ENCODE measurements around the gene APOBEC4. TPM values are rescaled to one million over a fixed set of nuclear protein-coding genes. Genes with fewer than 3 reads are reported as not detected.
A peak's percentile ranks its signal among the peaks of the same experiment; 100 is the strongest.

The APOBEC4 gene
- total RNA-seq, 4 donors from 2014 or later: 0.14 TPM; not detected in 3

DNA sequence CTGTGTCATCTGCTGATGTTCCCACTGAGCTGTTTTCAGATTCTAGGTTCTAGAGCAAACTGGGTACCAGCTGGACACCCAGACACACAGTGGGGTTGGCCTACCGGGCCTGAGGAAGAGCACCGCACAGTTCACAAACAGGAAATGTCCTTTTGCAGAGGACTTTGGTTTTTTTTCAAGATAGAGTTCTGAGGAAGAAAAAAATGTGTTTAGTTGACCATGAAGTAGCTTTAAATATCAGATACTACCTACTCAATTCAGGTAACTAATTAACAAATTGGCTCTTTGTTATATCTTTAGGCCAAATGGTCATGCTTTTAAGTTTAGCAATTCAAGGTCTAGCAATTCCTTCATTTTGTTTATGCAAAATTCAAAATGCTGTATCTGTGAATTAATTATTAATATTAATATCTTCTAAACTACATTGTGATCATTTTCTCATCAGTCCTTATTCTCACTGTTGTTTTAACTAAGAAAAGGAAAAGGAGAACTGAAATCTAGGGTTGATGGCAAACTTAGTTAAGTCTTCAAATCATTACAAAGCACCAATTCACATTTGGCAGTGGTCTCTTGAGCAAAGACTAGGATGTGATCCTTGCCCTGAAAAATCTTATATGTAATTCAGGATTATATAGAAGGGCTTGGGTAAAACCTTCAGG, 45.7 kb downstream of the APOBEC4 start:
- H3K4me3 ChIP-seq: no peak overlapping the region
- WGBS, 2 donors (ENCODE audit: low coverage in 1 of 2): 63% methylated on average over 2 of the region's 2 CpGs; no CpG with 5 or more reads in 1 of the 2 donors
- no peak for DNase-seq
- intact Hi-C loops (cut with DNase I; ENCODE audit: low total_unique reads): no loop called here
- in situ Hi-C loops (cut with MboI; ENCODE audit: low pct_ligation_motif_present in 1 of 4, low pct_unique_long_range_greater_than_20kb in 1 of 4, low sequenced_read_pairs in 3 of 4): no loop called here
- H3K27me3 ChIP-seq: no peaks in the 10 kb centered on the region
- no peaks in the 10 kb centered on the region for H3K36me3 ChIP-seq
- no peak overlapping the region for H3K27ac ChIP-seq
- H3K9me3 ChIP-seq: no peaks in the 10 kb centered on the region
- TF ChIP-seq POLR2AphosphoS5 (IDR thresholded peaks at IDR 0.05) (no peak), EP300 (IDR thresholded peaks at IDR 0.05; ENCODE audit: low read depth) (no peak), POLR2A (IDR thresholded peaks at IDR 0.05) (no peak)
- TF ChIP-seq, protein P1, sequence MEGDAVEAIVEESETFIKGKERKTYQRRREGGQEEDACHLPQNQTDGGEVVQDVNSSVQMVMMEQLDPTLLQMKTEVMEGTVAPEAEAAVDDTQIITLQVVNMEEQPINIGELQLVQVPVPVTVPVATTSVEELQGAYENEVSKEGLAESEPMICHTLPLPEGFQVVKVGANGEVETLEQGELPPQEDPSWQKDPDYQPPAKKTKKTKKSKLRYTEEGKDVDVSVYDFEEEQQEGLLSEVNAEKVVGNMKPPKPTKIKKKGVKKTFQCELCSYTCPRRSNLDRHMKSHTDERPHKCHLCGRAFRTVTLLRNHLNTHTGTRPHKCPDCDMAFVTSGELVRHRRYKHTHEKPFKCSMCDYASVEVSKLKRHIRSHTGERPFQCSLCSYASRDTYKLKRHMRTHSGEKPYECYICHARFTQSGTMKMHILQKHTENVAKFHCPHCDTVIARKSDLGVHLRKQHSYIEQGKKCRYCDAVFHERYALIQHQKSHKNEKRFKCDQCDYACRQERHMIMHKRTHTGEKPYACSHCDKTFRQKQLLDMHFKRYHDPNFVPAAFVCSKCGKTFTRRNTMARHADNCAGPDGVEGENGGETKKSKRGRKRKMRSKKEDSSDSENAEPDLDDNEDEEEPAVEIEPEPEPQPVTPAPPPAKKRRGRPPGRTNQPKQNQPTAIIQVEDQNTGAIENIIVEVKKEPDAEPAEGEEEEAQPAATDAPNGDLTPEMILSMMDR (IDR thresholded peaks at IDR 0.05): no peak
- peaks cover 7 to 41% (median 13%) of the 10 kb centered on the region in 4 donors for H3K4me1 ChIP-seq

GRCh38 chr1:183605904-183606303, 47.2 kb downstream of the APOBEC4 start:
- 66% methylated on average over 2 of the region's 2 CpGs; no CpG with 5 or more reads in 1 of the 2 donors for WGBS, 2 donors (ENCODE audit: low coverage in 1 of 2)
- intact Hi-C loops (cut with DNase I; ENCODE audit: low total_unique reads): no loop called here
- peaks cover 7 to 43% (median 15%) of the 10 kb centered on the region in 4 donors for H3K4me1 ChIP-seq
- no peak overlapping the region for H3K4me3 ChIP-seq
- no peaks in the 10 kb centered on the region for H3K27me3 ChIP-seq
- no peaks in the 10 kb centered on the region for H3K36me3 ChIP-seq
- H3K9me3 ChIP-seq: no peaks in the 10 kb centered on the region
- H3K27ac ChIP-seq: no peak overlapping the region
- in situ Hi-C loops (cut with MboI; ENCODE audit: low pct_ligation_motif_present in 1 of 4, low pct_unique_long_range_greater_than_20kb in 1 of 4, low sequenced_read_pairs in 3 of 4): no loop called here
- DNase-seq: no peak
- no peak for TF ChIP-seq EP300 (IDR thresholded peaks at IDR 0.05; ENCODE audit: low read depth)
- TF ChIP-seq POLR2AphosphoS5 (IDR thresholded peaks at IDR 0.05): no peak
- TF ChIP-seq, protein P1 (IDR thresholded peaks at IDR 0.05): no peak
- TF ChIP-seq POLR2A (IDR thresholded peaks at IDR 0.05): no peak

GRCh38 chr1:183604815-183605214, 48.3 kb downstream of the APOBEC4 start:
- Histone ChIP-seq H3K27ac (peak overlapping the region in 1 of 4 donors; percentile 46), H3K27me3 (no peaks in the 10 kb centered on the region), H3K4me1 (peaks cover 3 to 42% (median 9%) of the 10 kb centered on the region in 4 donors), H3K9me3 (no peaks in the 10 kb centered on the region), H3K4me3 (no peak overlapping the region), H3K36me3 (no peaks in the 10 kb centered on the region)
- no peak for DNase-seq
- in situ Hi-C loops (cut with MboI; ENCODE audit: low pct_ligation_motif_present in 1 of 4, low pct_unique_long_range_greater_than_20kb in 1 of 4, low sequenced_read_pairs in 3 of 4) (no loop called here), intact Hi-C loops (cut with DNase I; ENCODE audit: low total_unique reads) (no loop called here)
- no peak for TF ChIP-seq POLR2A (IDR thresholded peaks at IDR 0.05)
- no peak for TF ChIP-seq EP300 (IDR thresholded peaks at IDR 0.05; ENCODE audit: low read depth)
- TF ChIP-seq, protein P1 (IDR thresholded peaks at IDR 0.05): no peak
- TF ChIP-seq POLR2AphosphoS5 (IDR thresholded peaks at IDR 0.05): no peak
- 77 to 88% methylated on average over 3 to 8 of the region's 8 CpGs for WGBS, 2 donors (ENCODE audit: low coverage in 1 of 2)

DNA sequence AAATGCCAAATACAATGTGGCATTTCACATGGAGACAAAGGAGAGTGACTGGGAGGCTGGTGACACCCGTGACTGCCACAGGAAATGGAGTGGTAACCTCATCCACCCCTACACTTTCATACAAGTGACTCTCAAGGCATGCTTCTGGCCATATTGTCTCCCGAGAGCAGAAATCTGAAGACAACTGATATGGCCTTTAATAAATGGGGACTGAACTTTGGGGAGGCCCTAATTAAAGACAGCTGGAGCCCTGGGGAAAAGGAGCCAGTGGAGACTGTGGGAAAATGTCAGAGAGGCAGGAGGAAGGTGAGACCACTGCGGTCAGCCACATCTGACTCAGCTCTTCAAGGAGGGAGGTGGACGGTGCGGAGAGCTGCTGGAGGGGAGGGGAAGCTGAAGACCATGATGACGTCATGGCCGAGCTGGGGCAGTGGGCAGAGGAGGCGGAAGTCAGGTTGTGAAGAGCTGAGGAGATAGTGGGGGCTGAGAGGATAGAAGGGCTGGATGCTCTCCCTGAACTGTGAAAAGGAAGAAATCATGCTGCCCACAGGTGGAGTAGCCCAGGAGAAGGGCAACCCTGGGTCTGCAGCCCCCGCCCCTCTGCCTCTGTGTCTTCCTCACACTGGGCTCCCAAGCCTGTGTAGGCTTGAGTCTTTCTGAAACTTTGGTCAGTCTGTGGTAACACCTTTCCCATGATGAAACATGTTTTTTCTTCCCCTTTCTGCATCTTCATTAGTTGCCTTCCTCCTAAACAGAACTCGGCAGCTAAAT, 48.9 kb downstream of the APOBEC4 start:
- H3K4me1 ChIP-seq: peaks cover 0 to 36% (median 4%) of the 10 kb centered on the region in 4 donors
- no peaks in the 10 kb centered on the region for H3K27me3 ChIP-seq
- TF ChIP-seq POLR2AphosphoS5 (IDR thresholded peaks at IDR 0.05) (no peak), EP300 (IDR thresholded peaks at IDR 0.05; ENCODE audit: low read depth) (no peak), POLR2A (IDR thresholded peaks at IDR 0.05) (no peak)
- TF ChIP-seq, protein P1 (IDR thresholded peaks at IDR 0.05): no peak
- no peak overlapping the region for H3K4me3 ChIP-seq
- 44 to 67% methylated on average over 2 to 10 of the region's 10 CpGs for WGBS, 2 donors (ENCODE audit: low coverage in 1 of 2)
- H3K9me3 ChIP-seq: no peaks in the 10 kb centered on the region
- peak; percentile 26 for DNase-seq
- no peaks in the 10 kb centered on the region for H3K36me3 ChIP-seq
- intact Hi-C loops (cut with DNase I; ENCODE audit: low total_unique reads): no loop called here
- in situ Hi-C loops (cut with MboI; ENCODE audit: low pct_ligation_motif_present in 1 of 4, low pct_unique_long_range_greater_than_20kb in 1 of 4, low sequenced_read_pairs in 3 of 4): no loop called here
- H3K27ac ChIP-seq: peak overlapping the region in 1 of 4 donors; percentile 46

Measured in transverse colon (tissue), 4 donors.